ENCODE data around the gene NOTCH1.
A peak's percentile ranks its signal among the peaks of the same experiment; 100 is the strongest.

NOTCH1 gene

DNA sequence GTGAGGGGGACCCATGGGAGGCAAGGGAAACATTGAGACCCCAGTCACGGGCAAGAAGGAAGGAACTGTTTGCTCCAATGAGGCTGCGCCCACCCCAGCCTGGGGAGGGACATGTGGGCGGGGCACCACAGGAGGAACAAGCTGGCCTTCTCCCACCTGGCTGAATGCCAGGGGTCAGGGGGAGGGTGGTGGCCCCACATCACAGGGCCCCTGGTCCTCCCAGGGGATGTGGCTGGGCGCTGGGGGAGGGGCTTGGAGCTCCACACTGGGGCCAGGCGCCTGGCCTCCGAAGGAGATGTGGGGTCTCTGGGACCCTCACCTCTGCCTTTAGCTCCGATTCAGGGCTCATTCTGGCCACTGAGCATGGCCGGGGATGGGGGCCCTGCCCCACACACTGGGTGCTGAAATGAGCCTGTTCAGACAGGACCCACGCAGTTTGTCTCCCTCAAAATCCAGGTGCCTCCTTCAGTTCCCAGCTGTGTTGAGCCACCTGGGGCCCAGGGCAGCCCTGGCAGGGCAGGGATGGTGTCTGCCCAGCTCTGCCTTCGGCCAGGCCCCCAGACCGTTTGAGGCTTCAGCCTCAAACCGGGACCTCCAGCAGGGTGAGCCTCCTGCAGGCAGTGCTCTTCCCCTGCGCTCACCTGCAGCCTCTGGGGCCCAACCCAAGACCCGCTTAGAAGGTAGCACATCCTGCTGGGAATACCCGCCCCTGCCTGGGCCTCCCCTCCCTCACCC, 33.2 kb upstream of the NOTCH1 start (continued):
- no peak for TF ChIP-seq SALL2 (tag by site-specific recombination; IDR thresholded peaks at IDR 0.05; ENCODE audit: borderline replicate concordance)
- TF ChIP-seq, protein P1, sequence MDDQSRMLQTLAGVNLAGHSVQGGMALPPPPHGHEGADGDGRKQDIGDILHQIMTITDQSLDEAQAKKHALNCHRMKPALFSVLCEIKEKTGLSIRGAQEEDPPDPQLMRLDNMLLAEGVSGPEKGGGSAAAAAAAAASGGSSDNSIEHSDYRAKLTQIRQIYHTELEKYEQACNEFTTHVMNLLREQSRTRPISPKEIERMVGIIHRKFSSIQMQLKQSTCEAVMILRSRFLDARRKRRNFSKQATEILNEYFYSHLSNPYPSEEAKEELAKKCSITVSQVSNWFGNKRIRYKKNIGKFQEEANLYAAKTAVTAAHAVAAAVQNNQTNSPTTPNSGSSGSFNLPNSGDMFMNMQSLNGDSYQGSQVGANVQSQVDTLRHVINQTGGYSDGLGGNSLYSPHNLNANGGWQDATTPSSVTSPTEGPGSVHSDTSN (CRISPR knock-in tag; IDR thresholded peaks at IDR 0.05) = no peak
- peak; percentile 60; the same call in 1 of the 2 replicates for TF ChIP-seq ZEB2 (tag by site-specific recombination; IDR thresholded peaks at IDR 0.05)
- no peak for TF ChIP-seq ZNF391 (tag by site-specific recombination; IDR thresholded peaks at IDR 0.05; ENCODE audit: borderline replicate concordance, low read depth)
- no peak for TF ChIP-seq ZNF629 (tag by site-specific recombination; IDR thresholded peaks at IDR 0.05)
- TF ChIP-seq, protein P2, sequence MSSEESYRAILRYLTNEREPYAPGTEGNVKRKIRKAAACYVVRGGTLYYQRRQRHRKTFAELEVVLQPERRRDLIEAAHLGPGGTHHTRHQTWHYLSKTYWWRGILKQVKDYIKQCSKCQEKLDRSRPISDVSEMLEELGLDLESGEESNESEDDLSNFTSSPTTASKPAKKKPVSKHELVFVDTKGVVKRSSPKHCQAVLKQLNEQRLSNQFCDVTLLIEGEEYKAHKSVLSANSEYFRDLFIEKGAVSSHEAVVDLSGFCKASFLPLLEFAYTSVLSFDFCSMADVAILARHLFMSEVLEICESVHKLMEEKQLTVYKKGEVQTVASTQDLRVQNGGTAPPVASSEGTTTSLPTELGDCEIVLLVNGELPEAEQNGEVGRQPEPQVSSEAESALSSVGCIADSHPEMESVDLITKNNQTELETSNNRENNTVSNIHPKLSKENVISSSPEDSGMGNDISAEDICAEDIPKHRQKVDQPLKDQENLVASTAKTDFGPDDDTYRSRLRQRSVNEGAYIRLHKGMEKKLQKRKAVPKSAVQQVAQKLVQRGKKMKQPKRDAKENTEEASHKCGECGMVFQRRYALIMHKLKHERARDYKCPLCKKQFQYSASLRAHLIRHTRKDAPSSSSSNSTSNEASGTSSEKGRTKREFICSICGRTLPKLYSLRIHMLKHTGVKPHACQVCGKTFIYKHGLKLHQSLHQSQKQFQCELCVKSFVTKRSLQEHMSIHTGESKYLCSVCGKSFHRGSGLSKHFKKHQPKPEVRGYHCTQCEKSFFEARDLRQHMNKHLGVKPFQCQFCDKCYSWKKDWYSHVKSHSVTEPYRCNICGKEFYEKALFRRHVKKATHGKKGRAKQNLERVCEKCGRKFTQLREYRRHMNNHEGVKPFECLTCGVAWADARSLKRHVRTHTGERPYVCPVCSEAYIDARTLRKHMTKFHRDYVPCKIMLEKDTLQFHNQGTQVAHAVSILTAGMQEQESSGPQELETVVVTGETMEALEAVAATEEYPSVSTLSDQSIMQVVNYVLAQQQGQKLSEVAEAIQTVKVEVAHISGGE (tag by site-specific recombination; conservative IDR thresholded peaks at IDR 0.05; ENCODE audit: low read depth) = no peak
- no peak for TF ChIP-seq MZF1 (tag by site-specific recombination; IDR thresholded peaks at IDR 0.05; ENCODE audit: borderline replicate concordance)
- TF ChIP-seq ZNF23 (tag by site-specific recombination; IDR thresholded peaks at IDR 0.05; ENCODE audit: borderline replicate concordance) = no peak
- no peak for TF ChIP-seq ZNF2 (tag by site-specific recombination; IDR thresholded peaks at IDR 0.05)
- TF ChIP-seq SCRT2 (tag by site-specific recombination; IDR thresholded peaks at IDR 0.05) = no peak
- TF ChIP-seq ZBTB49 (tag by site-specific recombination; IDR thresholded peaks at IDR 0.05; ENCODE audit: low read depth) = no peak
- TF ChIP-seq ZNF37A (tag by site-specific recombination; IDR thresholded peaks at IDR 0.05) = no peak
- TF ChIP-seq, protein P3, sequence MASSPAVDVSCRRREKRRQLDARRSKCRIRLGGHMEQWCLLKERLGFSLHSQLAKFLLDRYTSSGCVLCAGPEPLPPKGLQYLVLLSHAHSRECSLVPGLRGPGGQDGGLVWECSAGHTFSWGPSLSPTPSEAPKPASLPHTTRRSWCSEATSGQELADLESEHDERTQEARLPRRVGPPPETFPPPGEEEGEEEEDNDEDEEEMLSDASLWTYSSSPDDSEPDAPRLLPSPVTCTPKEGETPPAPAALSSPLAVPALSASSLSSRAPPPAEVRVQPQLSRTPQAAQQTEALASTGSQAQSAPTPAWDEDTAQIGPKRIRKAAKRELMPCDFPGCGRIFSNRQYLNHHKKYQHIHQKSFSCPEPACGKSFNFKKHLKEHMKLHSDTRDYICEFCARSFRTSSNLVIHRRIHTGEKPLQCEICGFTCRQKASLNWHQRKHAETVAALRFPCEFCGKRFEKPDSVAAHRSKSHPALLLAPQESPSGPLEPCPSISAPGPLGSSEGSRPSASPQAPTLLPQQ (tag by site-specific recombination; IDR thresholded peaks at IDR 0.05) = peak; percentile 74
- no peak for TF ChIP-seq ZNF211 (tag by site-specific recombination; IDR thresholded peaks at IDR 0.05; ENCODE audit: low read depth)
- no peak for TF ChIP-seq INSM2 (tag by site-specific recombination; IDR thresholded peaks at IDR 0.05)
- TF ChIP-seq SP2 (tag by site-specific recombination; IDR thresholded peaks at IDR 0.05) = peak; percentile 55
- no peak for TF ChIP-seq ZBTB17 (tag by site-specific recombination; IDR thresholded peaks at IDR 0.05)
- TF ChIP-seq ZNF48 (tag by site-specific recombination; IDR thresholded peaks at IDR 0.05) = no peak
- TF ChIP-seq ZNF248 (tag by site-specific recombination; IDR thresholded peaks at IDR 0.05) = no peak
- TF ChIP-seq GLIS1 (tag by site-specific recombination; IDR thresholded peaks at IDR 0.05) = peak; percentile 86
- peak; percentile 37; the same call in 1 of the 2 replicates for TF ChIP-seq EGR2 (tag by site-specific recombination; IDR thresholded peaks at IDR 0.05; ENCODE audit: low read depth)
- TF ChIP-seq, protein P4, sequence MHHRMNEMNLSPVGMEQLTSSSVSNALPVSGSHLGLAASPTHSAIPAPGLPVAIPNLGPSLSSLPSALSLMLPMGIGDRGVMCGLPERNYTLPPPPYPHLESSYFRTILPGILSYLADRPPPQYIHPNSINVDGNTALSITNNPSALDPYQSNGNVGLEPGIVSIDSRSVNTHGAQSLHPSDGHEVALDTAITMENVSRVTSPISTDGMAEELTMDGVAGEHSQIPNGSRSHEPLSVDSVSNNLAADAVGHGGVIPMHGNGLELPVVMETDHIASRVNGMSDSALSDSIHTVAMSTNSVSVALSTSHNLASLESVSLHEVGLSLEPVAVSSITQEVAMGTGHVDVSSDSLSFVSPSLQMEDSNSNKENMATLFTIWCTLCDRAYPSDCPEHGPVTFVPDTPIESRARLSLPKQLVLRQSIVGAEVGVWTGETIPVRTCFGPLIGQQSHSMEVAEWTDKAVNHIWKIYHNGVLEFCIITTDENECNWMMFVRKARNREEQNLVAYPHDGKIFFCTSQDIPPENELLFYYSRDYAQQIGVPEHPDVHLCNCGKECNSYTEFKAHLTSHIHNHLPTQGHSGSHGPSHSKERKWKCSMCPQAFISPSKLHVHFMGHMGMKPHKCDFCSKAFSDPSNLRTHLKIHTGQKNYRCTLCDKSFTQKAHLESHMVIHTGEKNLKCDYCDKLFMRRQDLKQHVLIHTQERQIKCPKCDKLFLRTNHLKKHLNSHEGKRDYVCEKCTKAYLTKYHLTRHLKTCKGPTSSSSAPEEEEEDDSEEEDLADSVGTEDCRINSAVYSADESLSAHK (tag by site-specific recombination; IDR thresholded peaks at IDR 0.05) = no peak
- TF ChIP-seq ZNF24 (tag by site-specific recombination; IDR thresholded peaks at IDR 0.05) = no peak
- TF ChIP-seq, protein P5, sequence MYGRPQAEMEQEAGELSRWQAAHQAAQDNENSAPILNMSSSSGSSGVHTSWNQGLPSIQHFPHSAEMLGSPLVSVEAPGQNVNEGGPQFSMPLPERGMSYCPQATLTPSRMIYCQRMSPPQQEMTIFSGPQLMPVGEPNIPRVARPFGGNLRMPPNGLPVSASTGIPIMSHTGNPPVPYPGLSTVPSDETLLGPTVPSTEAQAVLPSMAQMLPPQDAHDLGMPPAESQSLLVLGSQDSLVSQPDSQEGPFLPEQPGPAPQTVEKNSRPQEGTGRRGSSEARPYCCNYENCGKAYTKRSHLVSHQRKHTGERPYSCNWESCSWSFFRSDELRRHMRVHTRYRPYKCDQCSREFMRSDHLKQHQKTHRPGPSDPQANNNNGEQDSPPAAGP (tag by site-specific recombination; IDR thresholded peaks at IDR 0.05) = peak; percentile 57; the same call in 1 of the 2 replicates
- no peak for TF ChIP-seq HOXD13 (CRISPR knock-in tag; IDR thresholded peaks at IDR 0.05; ENCODE audit: borderline replicate concordance)
